ENCODE data around the gene ATOH7.
"Not testable (repeated sequence)": the region's sequence is repeated elsewhere in the genome, so short reads cannot be mapped to it uniquely, and the experiment has no call there.

Gene ATOH7

DNA sequence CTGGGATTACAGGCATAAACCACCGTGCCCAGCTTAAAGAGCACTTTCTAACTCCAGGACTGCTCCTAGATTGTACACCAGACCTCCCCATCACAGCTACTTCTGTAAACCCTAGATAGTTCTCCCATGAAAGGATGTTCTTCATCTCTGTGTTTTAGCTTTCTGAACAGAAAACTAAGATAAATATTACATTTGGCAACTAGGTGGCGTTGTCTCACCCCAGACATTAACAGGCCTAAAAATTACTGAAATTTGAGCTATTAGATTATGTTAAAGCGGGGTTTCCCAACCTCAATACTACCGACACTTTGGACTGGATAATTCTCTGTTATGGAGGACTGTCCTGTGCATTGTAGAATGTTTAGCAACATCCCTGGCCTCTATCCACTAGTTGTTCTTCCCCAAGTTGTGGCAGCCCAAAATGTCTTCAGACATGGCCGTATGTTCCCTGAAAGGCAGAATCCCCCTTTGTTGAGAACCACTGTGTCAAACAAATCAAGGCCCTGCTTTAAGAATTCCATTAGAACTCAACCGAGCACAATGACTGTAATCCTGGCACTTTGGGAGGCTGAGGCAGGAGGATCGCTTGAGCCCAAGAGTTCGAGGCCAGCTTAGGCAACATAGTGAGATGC is 19.1 kb downstream of the ATOH7 start:
- ChIA-PET CTCF (interaction anchor here (0.6 to 9.4 kb wide), 62 partner anchors 9 to 685 kb away, joined by 3 to 199 read pairs (median 5); partner anchors contain the start of genes ATOH7, PBLD and RUFY2), POLR2A (interaction anchor here (0.6 to 1.1 kb wide), 2 partner anchors 119 to 161 kb away, joined by 3 to 5 read pairs; partner anchors contain the start of gene HNRNPH3)
- no peak for DNase-seq (ENCODE audit: low read depth, low spot score)
- TF ChIP-seq, protein P1, sequence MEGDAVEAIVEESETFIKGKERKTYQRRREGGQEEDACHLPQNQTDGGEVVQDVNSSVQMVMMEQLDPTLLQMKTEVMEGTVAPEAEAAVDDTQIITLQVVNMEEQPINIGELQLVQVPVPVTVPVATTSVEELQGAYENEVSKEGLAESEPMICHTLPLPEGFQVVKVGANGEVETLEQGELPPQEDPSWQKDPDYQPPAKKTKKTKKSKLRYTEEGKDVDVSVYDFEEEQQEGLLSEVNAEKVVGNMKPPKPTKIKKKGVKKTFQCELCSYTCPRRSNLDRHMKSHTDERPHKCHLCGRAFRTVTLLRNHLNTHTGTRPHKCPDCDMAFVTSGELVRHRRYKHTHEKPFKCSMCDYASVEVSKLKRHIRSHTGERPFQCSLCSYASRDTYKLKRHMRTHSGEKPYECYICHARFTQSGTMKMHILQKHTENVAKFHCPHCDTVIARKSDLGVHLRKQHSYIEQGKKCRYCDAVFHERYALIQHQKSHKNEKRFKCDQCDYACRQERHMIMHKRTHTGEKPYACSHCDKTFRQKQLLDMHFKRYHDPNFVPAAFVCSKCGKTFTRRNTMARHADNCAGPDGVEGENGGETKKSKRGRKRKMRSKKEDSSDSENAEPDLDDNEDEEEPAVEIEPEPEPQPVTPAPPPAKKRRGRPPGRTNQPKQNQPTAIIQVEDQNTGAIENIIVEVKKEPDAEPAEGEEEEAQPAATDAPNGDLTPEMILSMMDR (IDR thresholded peaks at IDR 0.05; ENCODE audit: insufficient read depth, low read length, missing control alignments): peak; percentile 37
- H3K4me3 ChIP-seq (ENCODE audit: low read depth, low read length): no peak overlapping the region

GRCh38 chr10:68211669-68212068 is 20.2 kb downstream of the ATOH7 start:
- DNase-seq (ENCODE audit: low read depth, low spot score): no peak
- ChIA-PET CTCF (interaction anchor here (0.6 to 9.4 kb wide), 26 partner anchors 8 to 686 kb away, joined by 3 to 199 read pairs (median 12); partner anchors contain the start of gene ATOH7), POLR2A (no interaction called here)
- H3K4me3 ChIP-seq (ENCODE audit: low read depth, low read length): no peak overlapping the region
- TF ChIP-seq, protein P1 (IDR thresholded peaks at IDR 0.05; ENCODE audit: insufficient read depth, low read length, missing control alignments): no peak

- no peak for DNase-seq (ENCODE audit: low read depth, low spot score)
- POLR2A ChIA-PET: no interaction called here
- CTCF ChIA-PET: interaction anchor here (0.7 to 9.4 kb wide), 17 partner anchors 10 to 353 kb away, joined by 3 to 199 read pairs (median 6); no protein-coding TSS in a partner anchor
- TF ChIP-seq, protein P1 (IDR thresholded peaks at IDR 0.05; ENCODE audit: insufficient read depth, low read length, missing control alignments): peak; percentile 74
- H3K4me3 ChIP-seq (ENCODE audit: low read depth, low read length): no peak overlapping the region
Observed at GRCh38 chr10:68208424-68209042, 23.4 kb downstream of the ATOH7 start.

DNA sequence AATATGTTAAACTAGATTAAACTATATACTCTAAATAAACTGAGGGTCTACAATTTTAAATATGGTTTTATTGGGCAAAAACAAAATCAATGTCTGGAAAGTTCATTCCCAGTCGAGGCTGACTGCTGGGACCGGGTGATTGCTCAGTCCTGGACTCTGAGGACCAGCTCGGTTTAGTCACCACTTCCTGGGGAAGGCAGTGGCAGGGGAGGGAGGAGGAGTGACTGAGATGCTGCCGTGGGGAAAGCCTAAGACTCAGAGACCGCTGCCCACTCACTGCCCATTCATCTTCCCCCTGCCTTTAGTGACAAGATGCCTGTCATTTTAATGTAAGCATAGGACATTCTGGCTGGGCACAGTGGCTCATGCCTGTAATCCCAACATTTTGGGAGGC is 29.0 kb downstream of the ATOH7 start:
- H3K4me3 ChIP-seq (ENCODE audit: low read depth, low read length): no peak overlapping the region
- ChIA-PET CTCF (interaction anchor here (0.6 to 3.5 kb wide), 8 partner anchors 8 to 347 kb away, joined by 3 to 38 read pairs (median 4); no protein-coding TSS in a partner anchor), POLR2A (no interaction called here)
- DNase-seq (ENCODE audit: low read depth, low spot score): no peak
- TF ChIP-seq, protein P1 (IDR thresholded peaks at IDR 0.05; ENCODE audit: insufficient read depth, low read length, missing control alignments): no peak

- TF ChIP-seq, protein P1 (IDR thresholded peaks at IDR 0.05; ENCODE audit: insufficient read depth, low read length, missing control alignments): no peak
- ChIA-PET CTCF (interaction anchor here (1.1 to 3.0 kb wide), 4 partner anchors 10 to 113 kb away, joined by 3 to 15 read pairs (median 8); no protein-coding TSS in a partner anchor), POLR2A (no interaction called here)
- DNase-seq (ENCODE audit: low read depth, low spot score): no peak
- no peak overlapping the region for H3K4me3 ChIP-seq (ENCODE audit: low read depth, low read length)
Observed at GRCh38 chr10:68196701-68197100, 35.2 kb downstream of the ATOH7 start.

- H3K4me3 ChIP-seq (ENCODE audit: low read depth, low read length); POLR2A ChIA-PET; DNase-seq (ENCODE audit: low read depth, low spot score): not testable (repeated sequence)
- CTCF ChIA-PET: interaction anchor here (2.5 kb wide), 1 partner anchor 17 kb away, joined by 15 read pairs; no protein-coding TSS in a partner anchor
Observed at GRCh38 chr10:68195776-68196175, 36.1 kb downstream of the ATOH7 start.

Measured in AG04449 (cell line).